ENCODE measurements around the gene MSANTD7. TPM values are rescaled to one million over a fixed set of nuclear protein-coding genes. Genes with fewer than 3 reads are reported as not detected.

Gene MSANTD7
- total RNA-seq, 1 donor from 2014 or later = 17.1 TPM

DNA sequence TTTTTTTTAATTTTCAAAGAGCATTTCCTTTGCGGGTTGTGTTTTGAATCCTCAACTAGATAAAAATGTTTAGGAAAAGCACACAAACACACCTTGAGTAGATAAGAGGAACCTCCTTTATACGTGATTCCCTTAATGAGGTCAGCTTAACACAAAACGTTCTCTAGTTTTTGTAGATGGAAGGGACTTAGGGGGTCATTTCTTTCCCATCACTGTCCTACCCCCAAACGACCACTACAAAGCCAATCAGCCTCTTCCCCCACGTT lies 41.8 kb downstream of the MSANTD7 start:
- TF ChIP-seq, protein P1, sequence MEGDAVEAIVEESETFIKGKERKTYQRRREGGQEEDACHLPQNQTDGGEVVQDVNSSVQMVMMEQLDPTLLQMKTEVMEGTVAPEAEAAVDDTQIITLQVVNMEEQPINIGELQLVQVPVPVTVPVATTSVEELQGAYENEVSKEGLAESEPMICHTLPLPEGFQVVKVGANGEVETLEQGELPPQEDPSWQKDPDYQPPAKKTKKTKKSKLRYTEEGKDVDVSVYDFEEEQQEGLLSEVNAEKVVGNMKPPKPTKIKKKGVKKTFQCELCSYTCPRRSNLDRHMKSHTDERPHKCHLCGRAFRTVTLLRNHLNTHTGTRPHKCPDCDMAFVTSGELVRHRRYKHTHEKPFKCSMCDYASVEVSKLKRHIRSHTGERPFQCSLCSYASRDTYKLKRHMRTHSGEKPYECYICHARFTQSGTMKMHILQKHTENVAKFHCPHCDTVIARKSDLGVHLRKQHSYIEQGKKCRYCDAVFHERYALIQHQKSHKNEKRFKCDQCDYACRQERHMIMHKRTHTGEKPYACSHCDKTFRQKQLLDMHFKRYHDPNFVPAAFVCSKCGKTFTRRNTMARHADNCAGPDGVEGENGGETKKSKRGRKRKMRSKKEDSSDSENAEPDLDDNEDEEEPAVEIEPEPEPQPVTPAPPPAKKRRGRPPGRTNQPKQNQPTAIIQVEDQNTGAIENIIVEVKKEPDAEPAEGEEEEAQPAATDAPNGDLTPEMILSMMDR (IDR thresholded peaks at IDR 0.05; ENCODE audit: unreplicated experiment) = no peak
- Mint-ChIP-seq H3K27me3 (ENCODE audit: low read depth) (no peaks in the 10 kb centered on the region), H3K9me3 (no peaks in the 10 kb centered on the region), H3K27ac (peak overlapping the region; percentile 94), H3K4me3 (peak overlapping the region; percentile 89), H3K36me3 (peaks cover 4% of the 10 kb centered on the region), H3K4me1 (peaks cover 31% of the 10 kb centered on the region)
- no peak for DNase-seq (ENCODE audit: low spot score in 2 of 2, unreplicated experiment in 2 of 2)

DNA sequence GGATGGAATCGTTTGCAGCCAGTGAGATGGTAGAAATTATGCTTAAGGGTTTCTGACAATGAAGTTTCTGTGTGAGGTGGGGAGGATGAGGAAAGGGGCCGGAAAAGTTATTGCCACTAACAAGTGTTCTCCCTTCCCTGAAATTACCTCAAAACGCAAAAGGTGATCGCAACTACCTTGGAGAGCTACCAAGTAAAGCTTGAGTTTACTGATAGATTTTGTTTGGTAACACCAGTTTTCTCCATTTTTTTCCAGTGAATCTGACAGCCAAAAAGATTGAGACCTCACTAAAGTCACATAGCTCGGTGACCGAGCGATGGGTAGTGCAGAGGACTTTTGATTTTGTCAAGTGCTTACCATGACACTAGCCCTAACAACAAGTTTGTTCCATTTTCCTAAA lies 42.1 kb downstream of the MSANTD7 start:
- H3K27me3 Mint-ChIP-seq (ENCODE audit: low read depth) = no peaks in the 10 kb centered on the region
- H3K9me3 Mint-ChIP-seq = no peaks in the 10 kb centered on the region
- H3K4me3 Mint-ChIP-seq = peak overlapping the region; percentile 89
- DNase-seq (ENCODE audit: low spot score in 2 of 2, unreplicated experiment in 2 of 2) = no peak
- peaks cover 31% of the 10 kb centered on the region for H3K4me1 Mint-ChIP-seq
- H3K27ac Mint-ChIP-seq = peak overlapping the region; percentile 94
- TF ChIP-seq, protein P1 (IDR thresholded peaks at IDR 0.05; ENCODE audit: unreplicated experiment) = no peak
- peaks cover 4% of the 10 kb centered on the region for H3K36me3 Mint-ChIP-seq

DNA sequence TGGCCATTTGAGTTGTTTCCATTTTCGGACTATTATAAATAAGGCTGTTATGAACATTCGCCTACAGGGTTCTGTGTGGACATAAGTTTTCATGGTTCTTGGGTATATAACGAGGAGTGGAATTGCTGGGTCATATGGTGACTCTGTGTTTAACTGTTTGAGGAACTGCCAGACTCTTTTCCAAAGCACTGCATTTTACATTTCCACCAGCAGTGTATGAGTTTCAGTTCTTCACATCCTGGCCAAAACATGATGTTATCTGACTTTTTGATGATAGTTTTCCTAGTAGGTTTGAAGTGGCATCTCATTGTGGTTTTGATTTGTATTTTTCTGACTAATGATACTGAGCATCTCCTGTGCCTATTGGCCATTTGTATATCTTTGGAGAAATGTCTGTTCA lies 46.0 kb downstream of the MSANTD7 start:
- peaks cover 4% of the 10 kb centered on the region for H3K36me3 Mint-ChIP-seq
- H3K4me3 Mint-ChIP-seq = no peak overlapping the region
- TF ChIP-seq, protein P1 (IDR thresholded peaks at IDR 0.05; ENCODE audit: unreplicated experiment) = no peak
- no peaks in the 10 kb centered on the region for H3K27me3 Mint-ChIP-seq (ENCODE audit: low read depth)
- H3K9me3 Mint-ChIP-seq = no peaks in the 10 kb centered on the region
- no peak overlapping the region for H3K27ac Mint-ChIP-seq
- peaks cover 18% of the 10 kb centered on the region for H3K4me1 Mint-ChIP-seq
- DNase-seq (ENCODE audit: low spot score in 2 of 2, unreplicated experiment in 2 of 2) = no peak

Other genes starting within 250 kb of the MSANTD7 start
- 19.9 to 23.9 TPM (median 23.5 TPM) in 3 replicates for gene FAM107B, start 63.4 kb upstream of the MSANTD7 start, total RNA-seq
- 1.7 to 2.3 TPM (median 2.2 TPM) in 3 replicates for gene CDNF, start 269 bp upstream of the MSANTD7 start, total RNA-seq
- gene HSPA14, start within 50 bp of the MSANTD7 start, total RNA-seq = 11.2 to 12.6 TPM (median 11.2 TPM) in 3 replicates
- 24.3 to 25.8 TPM (median 24.7 TPM) in 3 replicates for gene SUV39H2, start 40.6 kb downstream of the MSANTD7 start, total RNA-seq
- gene DCLRE1C, start 115.8 kb downstream of the MSANTD7 start, total RNA-seq = 9.4 to 11.9 TPM (median 10.5 TPM) in 3 replicates
- gene MEIG1, start 121.1 kb downstream of the MSANTD7 start, total RNA-seq = 0.56 to 0.77 TPM in 2 of 3 replicates, not detected in the other
- 0.54 to 0.84 TPM (median 0.69 TPM) in 3 replicates for gene OLAH, start 205.6 kb downstream of the MSANTD7 start, total RNA-seq